Lower lobe of right lung (tissue), 2 donors: ENCODE data around the gene NTSR1. TPM values are rescaled to one million over a fixed set of nuclear protein-coding genes. Genes with fewer than 3 reads are reported as not detected.

ENCODE experiments used
- ATAC-seq, 2 donors: fragments of 200-7000 bp; cut with Tn5 transposase; one replicate each; pipeline ENCODE4 v1.9.1; 2020 to 2022; ENCODE audit warnings: mild to moderate bottlenecking in 2 of 2, moderate library complexity in 2 of 2
- DNase-seq: peaks from one replicate; pipeline ENCODE4 v3.0.0-alpha.2; 2020
- H3K27ac ChIP-seq: fragments of 200-600 bp; one replicate; pipeline ENCODE4 v1.8.0; 2022
- H3K27me3 ChIP-seq: fragments of 200-600 bp; one replicate; pipeline ENCODE4 v1.8.0; 2022; ENCODE audit warnings: low read depth
- H3K36me3 ChIP-seq: fragments of 200-600 bp; one replicate; pipeline ENCODE4 v1.8.0; 2022; ENCODE audit warnings: mild to moderate bottlenecking
- H3K4me1 ChIP-seq: fragments of 200-600 bp; one replicate; pipeline ENCODE4 v1.8.0; 2022
- H3K4me3 ChIP-seq: fragments of 200-600 bp; one replicate; pipeline ENCODE4 v1.8.0; 2022; ENCODE audit warnings: mild to moderate bottlenecking
- H3K9me3 ChIP-seq: fragments of 200-600 bp; one replicate; pipeline ENCODE4 v1.8.0; 2022
- CTCF ChIP-seq: fragments of 200-600 bp; IDR thresholded peaks from one replicate; pipeline ENCODE4 v1.8.0; 2022; ENCODE audit warnings: antibody characterized with exemption, mild to moderate bottlenecking
- intact Hi-C: fragments of 100-400 bp; cut with DNase I; formaldehyde crosslinking; loops from one replicate; pipeline ENCODE4 v1.11.0; 2022
- total RNA-seq: library from RNA; stranded (reverse); fragmentation: NEBNext Ultra II Directional; extraction: Animal tissue kit (Norgen Biotek cat#: 25700); gene quantifications from one replicate; pipeline ENCODE4 v1.2.1, GENCODE V29; 2021
- donor health status: DM: no; HTN: yes; CAD: no; lungs with severe emphysema.

The NTSR1 gene
- total RNA-seq, 1 donor from 2014 or later: not detected

- no peak overlapping the region for H3K27ac ChIP-seq
- intact Hi-C loops: no loop called here
- no peak for ATAC-seq
- H3K4me1 ChIP-seq: no peaks in the 10 kb centered on the region
- H3K36me3 ChIP-seq: no peaks in the 10 kb centered on the region
- H3K27me3 ChIP-seq: peaks cover 80% of the 10 kb centered on the region
- H3K9me3 ChIP-seq: no peaks in the 10 kb centered on the region
- DNase-seq: no peak
- H3K4me3 ChIP-seq: no peak overlapping the region
- TF ChIP-seq CTCF: no peak
Measured at GRCh38 chr20:62710221-62710885, 1.7 kb downstream of the NTSR1 start.

- TF ChIP-seq CTCF: no peak
- Histone ChIP-seq H3K27ac (no peak overlapping the region), H3K4me3 (no peak overlapping the region), H3K36me3 (no peaks in the 10 kb centered on the region), H3K4me1 (no peaks in the 10 kb centered on the region), H3K9me3 (no peaks in the 10 kb centered on the region), H3K27me3 (peaks cover 82% of the 10 kb centered on the region)
- ATAC-seq (no peak), DNase-seq (no peak)
- intact Hi-C loops: no loop called here
Measured at GRCh38 chr20:62710886-62711702, 2.5 kb downstream of the NTSR1 start.

GRCh38 chr20:62711703-62712101, 3.1 kb downstream of the NTSR1 start:
- H3K36me3 ChIP-seq: no peaks in the 10 kb centered on the region
- no peak overlapping the region for H3K27ac ChIP-seq
- TF ChIP-seq CTCF: no peak
- H3K4me3 ChIP-seq: no peak overlapping the region
- H3K4me1 ChIP-seq: no peaks in the 10 kb centered on the region
- peaks cover 79% of the 10 kb centered on the region for H3K27me3 ChIP-seq
- intact Hi-C loops: no loop called here
- ATAC-seq (no peak), DNase-seq (no peak)
- no peaks in the 10 kb centered on the region for H3K9me3 ChIP-seq

- DNase-seq (no peak), ATAC-seq (no peak)
- Histone ChIP-seq H3K27me3 (peaks cover 75% of the 10 kb centered on the region), H3K4me3 (no peak overlapping the region), H3K27ac (no peak overlapping the region), H3K9me3 (no peaks in the 10 kb centered on the region), H3K36me3 (no peaks in the 10 kb centered on the region), H3K4me1 (no peaks in the 10 kb centered on the region)
- intact Hi-C loops: no loop called here
- TF ChIP-seq CTCF: no peak
Measured at GRCh38 chr20:62712606-62713005, 4.0 kb downstream of the NTSR1 start.

- no peaks in the 10 kb centered on the region for H3K9me3 ChIP-seq
- intact Hi-C loops: no loop called here
- no peaks in the 10 kb centered on the region for H3K36me3 ChIP-seq
- ATAC-seq (no peak), DNase-seq (no peak)
- H3K4me1 ChIP-seq: no peaks in the 10 kb centered on the region
- no peak overlapping the region for H3K4me3 ChIP-seq
- H3K27ac ChIP-seq: no peak overlapping the region
- H3K27me3 ChIP-seq: peaks cover 61% of the 10 kb centered on the region
- TF ChIP-seq CTCF: no peak
Measured at GRCh38 chr20:62714006-62714405, 5.4 kb downstream of the NTSR1 start.
